ENCODE results near the gene KCNMA1. TPM values are rescaled to one million over a fixed set of nuclear protein-coding genes. Genes with fewer than 3 reads are reported as not detected.

KCNMA1 gene
- total RNA-seq, 1 experiment from 2014 or later, result 0.49 TPM

GRCh38 chr10:77522268-77522809 lies 115.3 kb downstream of the KCNMA1 start (continued):
- TF ChIP-seq REST (IDR thresholded peaks at IDR 0.05; ENCODE audit: low read depth) (no peak), POLR2A (IDR thresholded peaks at IDR 0.05; ENCODE audit: borderline replicate concordance, extremely low read depth, insufficient read depth, insufficient read length) (no peak)

GRCh38 chr10:77520995-77521394 lies 116.6 kb downstream of the KCNMA1 start:
- RAD21 ChIA-PET (ENCODE audit: low non-redundant PET in 1 of 2, low total read pairs in 2 of 2, uncharacterized antibody in 2 of 2, unreplicated experiment in 2 of 2), result no interaction called here
- no peak overlapping the region for H3K27ac ChIP-seq (ENCODE audit: low read depth, low read length)
- ATAC-seq, result no peak
- BruUV-seq (replicated peaks), result no TSS peak
- H3K4me3 ChIP-seq (replicated peaks in 1 of 2; ENCODE audit: low read depth in 1 of 2, low read length in 2 of 2), result no peak overlapping the region
- no peak overlapping the region for H3K4me2 ChIP-seq (ENCODE audit: low read length)
- H3K36me3 ChIP-seq (ENCODE audit: control insufficient read depth in 1 of 2, insufficient read depth in 2 of 2, low read length in 2 of 2), result no peaks in the 10 kb centered on the region
- H3K27me3 ChIP-seq (ENCODE audit: insufficient read depth, low read length), result no peaks in the 10 kb centered on the region
- no peaks in the 10 kb centered on the region for H3K9me2 ChIP-seq (ENCODE audit: insufficient read depth)
- POLR2A ChIA-PET, result no interaction called here
- H3K9me3 ChIP-seq (ENCODE audit: control insufficient read depth in 1 of 2, insufficient read depth in 1 of 2, low read depth in 1 of 2, low read length in 2 of 2), result no peaks in the 10 kb centered on the region
- no peak overlapping the region for H2AFZ ChIP-seq (ENCODE audit: low read depth, low read length, poor library complexity, severe bottlenecking)
- peaks cover 0 to 14% of the 10 kb centered on the region in 2 experiments; a peak in 2 of 4 replicates for H3K4me1 ChIP-seq (ENCODE audit: control insufficient read depth in 1 of 2, insufficient read depth in 2 of 2, low read length in 2 of 2)
- no peak for DNase-seq (ENCODE audit: low read depth, low spot score)
- no peak overlapping the region for H3K9ac ChIP-seq (ENCODE audit: low read length)
- CTCF ChIA-PET, result no interaction called here
- intact Hi-C loops (cut with micrococcal nuclease), result no loop called here
- no peaks in the 10 kb centered on the region for H3K79me2 ChIP-seq (ENCODE audit: insufficient read depth, low read length)
- no peaks in the 10 kb centered on the region for H4K20me1 ChIP-seq (ENCODE audit: insufficient read depth)
- no peak for TF ChIP-seq EZH2 (IDR thresholded peaks at IDR 0.05)
- TF ChIP-seq REST (IDR thresholded peaks at IDR 0.05; ENCODE audit: low read depth), result no peak
- TF ChIP-seq RAD21 (IDR thresholded peaks at IDR 0.05; ENCODE audit: low read depth), result no peak
- TF ChIP-seq EZH2phosphoT487 (IDR thresholded peaks at IDR 0.05; ENCODE audit: borderline replicate concordance), result no peak
- no peak for TF ChIP-seq ELF1 (IDR thresholded peaks at IDR 0.05; ENCODE audit: borderline replicate concordance, low read depth)
- TF ChIP-seq ZBTB33 (IDR thresholded peaks at IDR 0.05; ENCODE audit: extremely low read depth, insufficient replicate concordance, low read length), result no peak
- TF ChIP-seq MAX (IDR thresholded peaks at IDR 0.05), result no peak
- TF ChIP-seq CEBPB (IDR thresholded peaks at IDR 0.05; ENCODE audit: low read depth), result no peak

Measured in HCT116 (cell line).